Measurements from ENCODE around the gene DLK2.
"Not testable (repeated sequence)": the region's sequence is repeated elsewhere in the genome, so short reads cannot be mapped to it uniquely, and the experiment has no call there.

The DLK2 gene

DNA sequence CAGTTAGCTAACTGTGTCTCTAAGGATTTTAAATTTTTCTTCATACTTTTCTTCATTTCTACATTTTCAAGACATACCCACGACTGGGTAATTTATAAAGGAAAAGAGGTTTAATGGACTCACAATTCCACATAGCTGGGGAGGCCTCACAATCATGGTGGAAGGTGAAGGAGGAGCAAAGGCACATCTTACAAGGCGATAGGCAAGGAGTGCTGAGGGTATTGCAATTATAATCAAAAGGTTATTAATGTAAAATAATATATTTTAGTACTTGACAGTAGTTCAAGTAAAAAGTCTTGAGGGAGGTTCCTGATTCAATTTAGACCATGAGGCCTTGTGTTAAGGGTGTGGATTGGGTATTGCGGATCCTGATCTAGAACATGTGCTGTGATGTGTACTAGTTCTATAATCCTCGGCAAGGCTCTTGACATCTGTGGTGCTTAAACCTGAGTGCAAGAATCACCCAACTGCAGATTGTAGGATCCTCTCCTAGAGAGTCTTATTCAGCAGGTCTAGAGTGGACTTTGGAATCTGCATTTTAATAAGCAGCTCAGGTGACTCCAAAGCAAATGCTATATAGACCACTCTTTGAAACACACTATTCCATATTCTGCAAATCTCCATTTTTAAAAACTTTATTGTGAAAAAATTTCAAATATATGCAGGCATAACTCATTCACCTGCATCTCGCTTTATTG is 35.2 kb downstream of the DLK2 start:
- no peak overlapping the region for H3K27ac ChIP-seq
- TF ChIP-seq, protein P1, sequence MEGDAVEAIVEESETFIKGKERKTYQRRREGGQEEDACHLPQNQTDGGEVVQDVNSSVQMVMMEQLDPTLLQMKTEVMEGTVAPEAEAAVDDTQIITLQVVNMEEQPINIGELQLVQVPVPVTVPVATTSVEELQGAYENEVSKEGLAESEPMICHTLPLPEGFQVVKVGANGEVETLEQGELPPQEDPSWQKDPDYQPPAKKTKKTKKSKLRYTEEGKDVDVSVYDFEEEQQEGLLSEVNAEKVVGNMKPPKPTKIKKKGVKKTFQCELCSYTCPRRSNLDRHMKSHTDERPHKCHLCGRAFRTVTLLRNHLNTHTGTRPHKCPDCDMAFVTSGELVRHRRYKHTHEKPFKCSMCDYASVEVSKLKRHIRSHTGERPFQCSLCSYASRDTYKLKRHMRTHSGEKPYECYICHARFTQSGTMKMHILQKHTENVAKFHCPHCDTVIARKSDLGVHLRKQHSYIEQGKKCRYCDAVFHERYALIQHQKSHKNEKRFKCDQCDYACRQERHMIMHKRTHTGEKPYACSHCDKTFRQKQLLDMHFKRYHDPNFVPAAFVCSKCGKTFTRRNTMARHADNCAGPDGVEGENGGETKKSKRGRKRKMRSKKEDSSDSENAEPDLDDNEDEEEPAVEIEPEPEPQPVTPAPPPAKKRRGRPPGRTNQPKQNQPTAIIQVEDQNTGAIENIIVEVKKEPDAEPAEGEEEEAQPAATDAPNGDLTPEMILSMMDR (conservative IDR thresholded peaks at IDR 0.05), result no peak

DNA sequence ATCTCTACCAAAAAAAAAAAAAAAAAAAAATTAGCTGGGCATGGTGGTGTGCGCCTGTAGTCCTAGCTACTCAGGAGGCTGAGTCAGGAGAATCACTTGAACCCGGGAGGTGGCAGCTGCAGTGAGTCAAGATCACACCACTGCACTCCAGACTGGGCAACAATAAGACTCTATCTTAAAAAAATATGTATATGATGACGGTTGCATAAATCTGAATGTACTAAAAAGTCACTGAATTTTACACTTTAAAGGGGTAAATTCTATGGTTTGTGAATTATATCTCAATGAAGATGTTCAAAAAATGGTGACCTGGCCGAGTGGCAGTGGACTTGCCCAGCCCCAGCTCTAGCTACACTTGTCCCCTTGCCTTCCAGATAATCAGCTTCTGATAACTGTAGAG is 38.4 kb downstream of the DLK2 start:
- TF ChIP-seq, protein P1 (conservative IDR thresholded peaks at IDR 0.05), result no peak
- H3K27ac ChIP-seq, result no peak overlapping the region

DNA sequence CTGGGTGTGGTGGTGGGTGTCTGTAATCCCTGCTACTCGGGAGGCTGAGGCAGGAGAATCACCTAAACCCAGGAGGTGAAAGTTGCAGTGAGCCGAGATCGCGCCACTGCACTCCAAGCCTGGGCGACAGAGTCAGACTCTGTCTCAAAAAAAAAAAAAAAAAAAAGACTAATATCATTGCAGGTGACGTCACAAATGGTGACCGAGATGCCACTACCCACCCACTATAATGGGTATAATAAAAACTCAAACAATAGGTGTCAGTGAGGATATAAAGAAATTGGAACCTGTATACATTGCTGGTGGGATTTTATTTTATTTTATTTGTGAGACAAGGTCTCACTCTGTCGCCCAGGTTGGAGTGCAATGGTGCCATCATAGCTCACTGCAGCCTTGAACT is 40.1 kb downstream of the DLK2 start:
- not testable (repeated sequence) for H3K27ac ChIP-seq

DNA sequence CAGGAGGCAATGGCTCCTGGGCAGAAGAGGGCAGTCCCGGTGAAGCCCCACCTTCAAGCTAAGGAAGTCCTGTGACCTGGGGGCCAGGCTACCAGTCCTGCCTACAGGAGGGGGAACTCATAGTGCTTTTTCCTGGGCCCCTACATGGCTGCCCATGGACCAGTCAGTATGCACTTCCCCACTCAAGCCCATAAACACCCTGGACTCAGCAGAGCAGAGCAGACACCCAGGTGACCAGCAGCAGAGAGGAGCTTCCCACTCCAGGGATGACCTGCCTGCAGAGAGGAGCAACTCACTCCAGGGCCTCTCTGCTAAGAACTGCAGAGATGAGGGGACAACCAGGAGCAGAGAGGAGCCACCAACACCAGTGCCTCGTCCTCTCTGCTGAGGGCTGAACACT is 42.3 kb downstream of the DLK2 start:
- no peak overlapping the region for H3K27ac ChIP-seq
- TF ChIP-seq, protein P1 (conservative IDR thresholded peaks at IDR 0.05), result no peak

DNA sequence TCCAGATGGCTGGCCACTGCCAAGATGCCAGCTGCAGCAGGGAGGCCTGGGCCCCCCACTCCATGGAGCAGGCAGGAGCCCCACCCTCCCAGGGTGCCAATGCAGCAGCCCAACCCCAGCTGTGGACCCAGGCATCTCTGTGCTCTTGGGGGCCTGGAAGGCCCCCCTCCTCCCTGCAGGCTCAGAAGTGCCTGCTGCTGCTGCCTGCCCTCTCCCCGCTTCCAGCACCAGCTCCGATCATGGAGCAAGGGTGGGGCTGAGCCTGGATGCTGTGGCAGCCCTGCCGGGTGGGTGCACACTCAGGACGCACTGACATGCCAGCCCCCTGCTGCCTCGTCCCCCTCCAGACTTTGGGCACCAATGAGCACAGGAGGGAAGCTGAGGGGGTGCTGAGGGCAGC is 42.8 kb downstream of the DLK2 start:
- TF ChIP-seq, protein P1 (conservative IDR thresholded peaks at IDR 0.05), result no peak
- H3K27ac ChIP-seq, result no peak overlapping the region

DNA sequence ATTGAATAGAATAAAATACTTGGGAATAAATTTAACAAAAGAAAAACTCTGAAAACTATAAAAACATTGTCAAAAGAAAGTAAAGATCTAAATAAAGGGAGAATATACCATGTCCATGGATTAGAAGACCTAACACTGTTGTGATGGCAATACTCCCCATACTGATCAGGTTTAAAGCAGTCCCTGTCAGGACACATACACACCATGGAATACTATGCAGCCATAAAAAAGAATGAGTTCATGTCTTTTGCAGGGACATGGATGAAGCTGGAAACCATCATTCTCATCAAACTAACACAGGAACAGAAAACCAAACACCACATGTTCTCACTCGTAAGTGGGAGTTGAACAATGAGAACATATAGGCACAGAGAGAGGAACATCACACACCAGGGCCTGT is 44.6 kb downstream of the DLK2 start:
- not testable (repeated sequence) for H3K27ac ChIP-seq

DNA sequence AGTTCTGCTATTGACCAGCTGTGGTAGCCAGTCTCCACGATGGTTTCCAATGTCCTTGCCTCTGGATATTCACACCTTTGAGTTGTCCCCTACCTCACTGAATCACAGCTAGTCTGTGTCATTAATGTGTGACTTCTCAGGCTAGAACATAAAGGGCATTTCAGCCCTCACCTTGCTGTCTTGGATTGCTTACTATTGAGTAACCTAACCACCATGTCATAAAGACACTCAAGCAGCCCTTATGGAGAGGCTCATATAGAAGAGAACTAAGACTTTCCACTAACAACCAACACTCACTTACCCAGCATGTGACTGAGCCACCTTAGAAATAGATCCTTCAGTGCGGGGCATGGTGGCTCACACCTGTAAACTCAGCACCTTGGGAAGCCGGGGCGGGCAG is 47.1 kb downstream of the DLK2 start:
- H3K27ac ChIP-seq, result no peak overlapping the region
- TF ChIP-seq, protein P1 (conservative IDR thresholded peaks at IDR 0.05), result no peak

DNA sequence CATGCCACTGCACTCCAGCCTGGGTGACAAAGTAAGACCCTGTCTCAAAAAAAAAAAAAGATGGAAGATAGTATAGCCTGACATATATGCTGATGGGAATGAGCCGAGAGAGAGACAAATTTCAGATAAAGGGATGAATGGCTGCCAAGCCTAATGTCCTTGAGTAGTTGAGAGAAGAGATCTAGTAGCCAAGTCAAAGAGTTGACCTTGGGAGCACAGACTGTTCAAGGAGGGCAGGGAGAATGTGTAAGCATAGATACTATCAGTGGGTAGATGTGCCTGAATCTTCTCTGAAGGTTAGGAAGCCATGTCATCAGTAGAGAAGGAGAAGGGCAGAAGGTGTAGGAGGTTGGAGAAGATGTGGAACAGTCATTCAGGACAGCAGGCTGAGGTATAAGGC is 48.1 kb downstream of the DLK2 start:
- TF ChIP-seq, protein P1 (conservative IDR thresholded peaks at IDR 0.05), result no peak
- H3K27ac ChIP-seq, result no peak overlapping the region

DNA sequence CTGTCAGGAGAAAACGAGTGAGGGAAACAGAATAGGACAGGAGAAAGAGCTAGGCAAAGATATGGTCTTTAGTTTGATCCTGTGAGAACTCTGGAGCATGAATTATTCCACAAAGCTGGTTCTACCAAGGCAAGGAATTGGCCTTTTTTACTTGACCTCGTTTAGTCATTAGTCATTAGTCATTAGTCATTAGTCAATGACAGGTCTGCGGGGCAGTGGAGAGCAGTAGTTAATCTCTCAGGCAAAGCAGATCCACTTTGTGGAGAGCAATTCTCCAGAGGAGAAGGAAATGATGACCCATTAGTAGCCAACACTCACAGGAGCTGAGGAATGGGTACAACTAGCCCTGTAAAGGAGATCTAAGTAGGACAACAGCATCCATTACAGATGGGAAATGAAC is 50.0 kb downstream of the DLK2 start:
- TF ChIP-seq, protein P1 (conservative IDR thresholded peaks at IDR 0.05), result no peak
- H3K27ac ChIP-seq, result no peak overlapping the region
